GM18498 (cell line): ENCODE results near the gene TNRC6A.
"Not testable (repeated sequence)": the region's sequence is repeated elsewhere in the genome, so short reads cannot be mapped to it uniquely, and the experiment has no call there.

Source experiments
- ATAC-seq: cut with Tn5 transposase; IDR thresholded peaks from one replicate; pipeline ENCODE4 v1.9.1; 2021; ENCODE audit warnings: mild to moderate bottlenecking, moderate library complexity; ENCODE audit not compliant: unreplicated experiment

The TNRC6A gene

GRCh38 chr16:24723663-24724062 is 5.8 kb upstream of the TNRC6A start:
- no peak for ATAC-seq

- ATAC-seq = no peak
Observed at GRCh38 chr16:24728011-24728410, 1.4 kb upstream of the TNRC6A start.

- ATAC-seq = peak; percentile 6
Observed at GRCh38 chr16:24728891-24729242, 584 bp upstream of the TNRC6A start.

DNA sequence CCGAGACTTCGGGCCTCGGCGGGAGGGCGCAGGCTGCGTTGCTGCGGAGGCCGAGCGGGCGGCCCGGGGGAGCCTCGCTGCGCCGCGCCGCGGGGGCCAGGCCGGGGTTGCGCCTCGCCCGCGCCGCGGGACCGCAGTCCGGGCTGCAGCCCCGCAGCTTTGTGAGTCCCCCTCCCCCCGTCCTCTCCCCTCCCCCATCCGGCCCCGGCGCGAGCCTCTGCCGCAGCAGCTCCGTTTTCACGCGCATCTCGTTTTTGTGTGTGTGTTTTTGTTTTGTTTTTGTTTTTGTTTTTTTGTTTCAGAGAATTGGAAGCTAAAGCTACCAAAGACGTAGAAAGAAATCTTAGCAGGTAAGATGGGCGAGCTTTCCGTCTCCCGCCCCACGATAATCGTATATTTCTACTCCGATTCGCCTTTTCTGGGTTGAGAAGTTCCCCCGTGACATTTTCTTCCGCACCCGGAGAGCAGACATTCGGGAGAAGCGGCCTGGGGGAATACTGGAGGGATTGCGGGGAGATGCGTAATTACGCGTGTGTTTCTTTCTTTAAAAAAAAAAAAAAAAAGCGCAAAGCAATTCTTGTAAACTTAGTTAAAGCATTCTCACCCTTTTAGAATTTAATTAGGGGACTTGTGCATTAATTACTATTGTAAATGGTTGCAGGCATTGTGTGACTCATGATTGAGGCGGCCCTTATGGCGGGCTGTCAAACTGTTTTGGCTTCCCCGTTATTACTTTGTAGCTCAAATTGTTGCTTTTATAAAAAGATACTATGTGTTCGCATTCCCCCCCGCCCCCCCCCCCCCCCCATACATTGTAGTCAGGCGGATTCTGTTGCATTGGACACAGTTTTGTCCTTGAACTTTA is 732 bp downstream of the TNRC6A start:
- ATAC-seq = no peak

DNA sequence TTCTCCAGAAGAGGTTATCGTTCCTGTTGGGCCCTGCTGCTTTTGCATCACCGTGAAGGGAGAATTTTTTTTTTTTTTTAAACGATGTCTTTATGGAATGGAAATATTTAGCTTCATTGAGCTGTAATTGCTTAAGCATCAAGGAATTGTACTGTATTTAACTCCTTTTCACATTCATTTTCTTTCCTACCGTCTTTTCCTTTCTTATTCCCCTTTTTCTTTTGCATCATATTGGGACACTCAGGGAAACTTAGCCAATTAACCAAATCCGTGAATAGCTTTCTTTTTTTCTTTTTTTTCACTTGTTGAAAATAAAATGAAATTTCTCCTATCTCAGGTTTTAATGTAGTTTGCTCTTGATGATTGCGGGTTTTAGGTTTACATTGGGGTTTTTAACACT is 1.5 kb downstream of the TNRC6A start:
- ATAC-seq = no peak

DNA sequence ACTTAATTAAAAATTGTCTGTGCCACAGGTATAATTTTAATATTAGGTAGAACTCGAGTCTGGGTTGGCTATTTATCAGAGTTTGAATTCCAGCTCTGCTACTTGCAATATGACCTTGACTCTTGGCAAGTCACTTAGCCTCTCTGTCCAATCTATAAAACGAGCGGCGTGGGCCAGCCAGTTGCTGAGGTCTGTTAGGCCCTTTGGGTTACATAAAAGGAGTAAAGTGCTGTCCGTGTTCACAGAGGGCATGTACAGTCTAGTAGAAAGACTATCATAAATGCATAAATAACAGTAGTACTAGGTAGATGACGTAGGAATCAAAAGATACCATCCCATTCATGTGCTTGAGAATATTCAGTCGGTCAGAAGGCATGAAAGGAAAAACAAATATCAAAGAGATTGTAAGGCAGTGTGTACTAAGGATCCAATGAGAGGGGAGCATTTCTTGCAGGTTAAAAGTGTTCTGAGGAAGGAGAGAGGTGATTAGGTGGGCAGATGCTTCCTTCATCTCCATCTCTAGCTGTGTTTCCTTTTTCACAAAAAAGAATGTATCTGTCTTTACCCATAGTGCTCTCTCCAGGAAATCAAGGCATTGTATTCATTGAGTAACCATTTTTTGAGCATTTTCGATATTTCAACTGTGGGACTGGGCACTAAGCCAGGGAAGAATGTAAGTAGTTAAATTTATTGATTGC is 2.4 kb downstream of the TNRC6A start:
- ATAC-seq = no peak

GRCh38 chr16:24734382-24734781 is 4.9 kb downstream of the TNRC6A start:
- ATAC-seq = peak; percentile 37

GRCh38 chr16:24736758-24737157 is 7.3 kb downstream of the TNRC6A start:
- ATAC-seq = no peak

DNA sequence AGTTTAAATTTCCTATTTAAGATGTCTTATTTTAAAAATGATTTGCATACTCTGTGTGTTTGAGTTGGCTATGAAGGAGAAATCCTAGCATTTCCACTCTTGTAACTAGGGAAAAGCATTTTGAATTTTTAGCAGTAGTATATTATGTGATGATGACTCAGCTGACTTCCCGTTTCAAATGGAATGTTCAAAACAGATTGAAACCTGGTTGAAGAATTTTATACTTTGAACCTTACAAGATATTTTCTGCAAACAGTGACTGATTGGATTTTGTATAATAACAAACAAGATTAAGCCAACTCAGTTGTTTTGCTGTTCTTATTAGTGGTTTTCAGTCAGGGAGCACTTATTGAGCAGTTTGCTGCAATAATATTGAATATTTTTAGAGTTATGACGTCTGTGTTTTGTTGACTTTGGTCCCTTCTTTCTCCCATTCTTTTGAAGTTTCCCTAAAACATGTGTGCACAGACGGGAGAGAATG is 8.0 kb downstream of the TNRC6A start:
- no peak for ATAC-seq

DNA sequence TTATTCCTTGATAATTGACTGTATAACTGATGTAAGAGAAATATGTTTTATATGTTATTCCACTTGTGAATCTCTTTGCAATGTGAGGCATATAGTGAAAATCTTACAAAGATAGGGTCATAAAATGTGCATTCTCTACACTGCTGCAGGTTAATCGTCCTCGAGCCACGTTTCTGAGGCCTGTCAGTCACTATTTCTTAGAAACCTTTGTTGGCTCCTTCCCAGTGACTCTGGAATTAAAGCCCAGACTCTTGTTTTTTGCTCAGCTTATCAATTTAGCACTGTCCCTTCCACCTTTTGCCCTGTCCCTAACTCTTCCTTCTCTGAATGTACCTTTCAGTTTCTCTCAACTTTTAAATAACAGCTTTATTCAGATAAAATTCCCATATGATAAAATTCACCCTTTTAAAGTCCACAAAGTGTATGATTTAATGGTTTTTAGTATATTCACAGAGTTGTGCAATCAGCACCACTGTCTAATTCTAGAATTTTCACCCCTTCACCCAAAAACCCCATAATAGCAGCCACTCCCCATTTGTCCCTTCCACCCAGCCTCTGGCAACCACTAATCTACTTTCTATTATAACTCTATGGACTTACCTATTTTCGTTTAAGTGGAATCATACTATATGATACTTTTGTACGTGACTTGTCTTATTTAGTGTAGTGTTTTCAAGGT is 8.6 kb downstream of the TNRC6A start:
- ATAC-seq = no peak

DNA sequence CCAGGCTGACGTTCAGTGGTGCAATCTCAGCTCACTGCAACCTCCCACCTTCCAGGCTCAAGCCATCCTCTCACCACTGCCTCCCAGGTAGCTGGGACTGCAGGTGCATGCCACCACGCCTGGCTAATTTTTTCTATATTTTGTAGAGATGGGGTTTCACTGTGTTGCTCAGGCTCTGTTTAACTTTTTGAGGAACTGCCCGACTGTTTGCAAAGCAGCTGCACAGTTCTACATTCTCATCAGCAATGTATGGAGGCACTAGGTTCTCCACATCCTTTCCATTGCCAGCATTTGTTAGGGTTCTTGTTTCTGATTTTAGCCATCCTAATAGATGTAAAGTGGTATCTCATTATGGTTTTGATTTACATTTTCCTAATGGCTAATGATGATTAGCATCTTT is 9.4 kb downstream of the TNRC6A start:
- no peak for ATAC-seq

DNA sequence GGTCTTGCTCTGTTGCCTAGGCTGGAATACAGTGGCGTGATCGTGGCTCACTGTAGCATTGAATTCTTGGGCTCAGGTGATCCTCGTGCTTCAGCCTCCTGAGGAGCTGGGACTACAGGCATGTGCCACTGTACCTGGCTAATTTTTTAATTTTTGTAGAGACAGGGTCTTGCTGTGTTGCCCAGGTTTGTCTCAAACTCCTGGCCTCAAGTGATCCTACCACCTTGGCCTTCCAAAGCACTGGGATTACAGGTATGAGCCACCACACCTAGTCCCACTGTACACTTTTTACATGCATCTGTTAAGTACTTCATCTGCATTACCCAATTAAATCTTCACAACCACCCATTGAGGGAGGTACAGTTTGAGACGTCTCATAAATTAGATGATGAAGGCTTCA is 12.4 kb downstream of the TNRC6A start:
- no peak for ATAC-seq

DNA sequence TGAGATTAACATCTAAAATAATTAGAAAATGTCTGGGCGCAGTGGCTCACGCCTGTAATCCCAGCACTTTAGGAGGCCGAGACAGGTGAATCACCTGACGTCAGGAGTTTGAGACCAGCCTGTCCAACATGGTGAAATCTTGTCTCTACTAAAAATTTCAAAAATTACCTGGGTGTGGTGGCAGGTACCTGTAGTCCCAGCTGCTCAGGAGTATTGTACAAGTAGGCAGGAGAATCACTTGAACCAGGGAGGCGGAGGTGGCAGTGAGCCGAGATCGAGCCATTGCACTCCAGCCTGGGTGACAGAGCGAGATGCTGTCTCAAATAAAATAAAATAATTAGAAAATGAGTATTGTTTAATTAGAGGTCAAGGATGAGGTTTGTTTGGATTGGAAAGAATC is 13.2 kb downstream of the TNRC6A start:
- not testable (repeated sequence) for ATAC-seq

DNA sequence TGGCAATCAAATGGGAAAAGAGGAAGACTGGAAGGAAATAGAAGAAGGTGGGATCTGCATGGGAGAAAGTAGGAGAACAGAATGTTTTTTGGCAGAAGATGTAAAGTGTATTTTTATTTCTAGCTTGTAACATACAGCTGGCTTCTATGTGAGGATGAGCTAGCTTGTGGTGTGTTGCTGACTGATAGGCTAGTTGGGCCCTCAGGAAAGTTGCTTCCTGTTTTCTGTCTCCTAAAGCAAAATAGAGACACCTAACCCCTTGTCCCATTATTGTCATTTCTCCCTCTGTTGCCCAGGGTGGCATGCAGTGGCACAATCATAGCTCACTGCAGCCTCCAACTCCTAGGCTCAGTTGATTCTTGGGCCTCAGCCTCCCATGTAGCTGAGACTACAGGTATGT is 15.9 kb downstream of the TNRC6A start:
- no peak for ATAC-seq

DNA sequence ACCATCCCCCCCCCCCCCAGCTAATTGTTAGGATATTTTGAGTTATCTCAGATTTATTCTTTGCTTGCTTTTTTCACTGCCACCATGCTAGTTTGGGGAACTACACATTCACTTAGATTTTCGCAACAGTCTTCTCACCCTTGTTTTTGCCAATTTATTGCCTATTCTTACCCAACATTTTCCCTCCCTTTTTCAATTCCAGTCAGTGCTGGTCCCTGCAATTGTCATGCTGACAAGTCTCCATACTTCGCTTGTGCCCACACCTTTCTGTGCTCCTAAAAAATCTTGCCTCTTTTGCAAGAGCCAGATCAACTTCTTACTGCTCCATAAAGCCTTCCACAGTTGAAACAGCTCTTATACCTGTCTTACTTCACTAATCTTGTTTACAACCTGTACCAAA is 16.3 kb downstream of the TNRC6A start:
- no peak for ATAC-seq

DNA sequence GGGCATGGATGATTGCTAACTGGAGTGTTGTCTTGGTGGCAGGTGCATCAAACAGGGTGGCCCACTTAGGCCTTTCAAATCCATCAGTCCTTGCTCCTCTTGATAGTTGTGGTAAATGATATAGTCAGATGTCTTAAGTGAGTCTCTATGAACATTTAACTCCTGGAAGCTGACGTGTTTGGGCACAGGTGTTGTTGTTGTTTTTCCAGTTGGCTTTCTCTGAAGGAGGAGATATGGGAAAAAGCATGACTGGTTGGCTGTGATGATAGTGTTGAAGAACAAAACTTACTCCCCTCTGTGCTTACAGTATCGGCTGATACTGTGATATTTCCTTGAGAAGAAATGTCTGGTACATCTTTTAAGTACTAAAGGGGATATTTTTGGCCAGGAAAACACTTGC is 18.0 kb downstream of the TNRC6A start:
- no peak for ATAC-seq

DNA sequence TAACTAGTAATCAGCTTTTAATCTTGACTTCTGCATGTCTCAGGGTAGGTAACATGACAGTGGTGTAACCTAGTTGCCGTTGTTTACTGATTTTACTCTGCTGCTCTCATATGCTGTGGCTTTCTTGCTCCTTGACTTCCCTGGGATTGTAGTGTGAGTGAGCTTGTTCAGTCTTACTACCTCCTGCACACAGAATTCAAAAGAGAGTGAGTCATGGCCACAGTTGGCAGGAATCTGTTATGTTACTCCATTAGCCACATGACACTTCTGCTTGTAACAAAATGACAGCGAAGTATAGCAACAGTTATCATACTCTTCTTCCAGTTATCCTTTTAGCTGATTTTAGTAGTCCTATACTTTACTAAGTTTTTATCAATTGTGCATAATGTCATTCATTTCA is 18.8 kb downstream of the TNRC6A start:
- ATAC-seq = no peak

GRCh38 chr16:24749310-24749709 is 19.9 kb downstream of the TNRC6A start:
- no peak for ATAC-seq

GRCh38 chr16:24749872-24750271 is 20.4 kb downstream of the TNRC6A start:
- ATAC-seq = not testable (repeated sequence)

- no peak for ATAC-seq
Observed at GRCh38 chr16:24753000-24753399, 23.5 kb downstream of the TNRC6A start.

GRCh38 chr16:24753437-24753836 is 24.0 kb downstream of the TNRC6A start:
- no peak for ATAC-seq

DNA sequence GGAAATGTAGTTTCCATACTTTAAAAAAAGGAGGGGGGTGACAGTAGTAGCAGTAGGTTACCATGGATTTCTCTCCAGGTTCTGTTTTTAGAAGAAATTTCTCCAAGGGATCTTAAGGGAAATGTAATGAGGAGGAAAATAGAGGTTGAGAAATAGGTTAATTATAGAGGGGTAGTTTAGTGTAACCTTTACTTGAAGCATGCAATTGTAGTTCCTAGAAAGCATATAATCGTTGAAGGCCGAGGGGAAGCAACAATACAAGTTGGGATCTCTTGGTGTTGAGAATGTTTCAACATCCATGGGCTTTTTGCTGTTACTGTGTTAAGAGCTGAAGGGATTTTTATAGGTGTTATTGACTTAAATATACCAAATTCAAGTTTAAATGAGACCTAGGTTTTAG is 25.1 kb downstream of the TNRC6A start:
- ATAC-seq = no peak
